MCF 10A (cell line): ENCODE results near the gene SPATA2. TPM values are rescaled to one million over a fixed set of nuclear protein-coding genes. Genes with fewer than 3 reads are reported as not detected.

ENCODE experiments used
- BruUV-seq: library from RNA; stranded (reverse); fragments of 400-500 nt; replicated peaks from 2 replicates; lab custom pipeline; 2021; lab: Mats Ljungman, UMichigan
- CTCF ChIA-PET: fragments of 300-600 bp; sonication (Branson Sonifier 250); formaldehyde crosslinking; extraction: SDS; loops from one replicate; lab custom pipeline; 2021; ENCODE audit warnings: antibody characterized with exemption, inconsistent platforms; lab: Yijun Ruan, JAX
- POLR2A ChIA-PET: fragments of 300-600, 350-650 bp; sonication (Branson Sonifier 250); formaldehyde crosslinking; extraction: SDS; loops from one replicate; lab custom pipeline; 2020; ENCODE audit warnings: antibody characterized with exemption, inconsistent platforms; lab: Yijun Ruan, JAX
- DNase-seq: peaks from one replicate; pipeline ENCODE4 v3.0.0-alpha.2; 2018; ENCODE audit not compliant: unreplicated experiment
- H3K27ac Mint-ChIP-seq: one replicate; pipeline ENCODE4 v1.8.0; 2022; ENCODE audit warnings: mild to moderate bottlenecking, low read depth, mixed read lengths; ENCODE audit not compliant: unreplicated experiment
- H3K27me3 Mint-ChIP-seq: one replicate; pipeline ENCODE4 v1.8.0; 2022; ENCODE audit warnings: mixed read lengths; ENCODE audit not compliant: insufficient read depth, unreplicated experiment
- H3K36me3 Mint-ChIP-seq: one replicate; pipeline ENCODE4 v1.8.0; 2022; ENCODE audit warnings: mild to moderate bottlenecking, moderate library complexity, mixed read lengths; ENCODE audit not compliant: insufficient read depth, unreplicated experiment
- H3K4me1 Mint-ChIP-seq: one replicate; pipeline ENCODE4 v1.8.0; 2022; ENCODE audit warnings: mixed read lengths; ENCODE audit not compliant: insufficient read depth, unreplicated experiment
- H3K4me3 Mint-ChIP-seq: one replicate; pipeline ENCODE4 v1.8.0; 2022; ENCODE audit warnings: mild to moderate bottlenecking, moderate library complexity, mixed read lengths; ENCODE audit not compliant: unreplicated experiment
- H3K9me3 Mint-ChIP-seq: one replicate; pipeline ENCODE4 v1.8.0; 2022; ENCODE audit warnings: mixed read lengths; ENCODE audit not compliant: unreplicated experiment
- intact Hi-C: fragments of 100-400 bp; cut with micrococcal nuclease; formaldehyde crosslinking; loops from 2 replicates; pipeline ENCODE4 v1.14.1; 2022
- total RNA-seq: library from RNA; stranded (reverse); gene quantifications from 2 replicates; pipeline ENCODE4 v1.2.3, GENCODE V29; 2022
- TF ChIP-seq, protein P1 (sequence below): fragments of 200-600 bp; IDR thresholded peaks from one replicate; pipeline ENCODE4 v1.8.0; 2022; ENCODE audit warnings: antibody characterized with exemption, mild to moderate bottlenecking; ENCODE audit not compliant: unreplicated experiment

SPATA2 gene
- total RNA-seq, 1 experiment from 2014 or later = 5.5 TPM

DNA sequence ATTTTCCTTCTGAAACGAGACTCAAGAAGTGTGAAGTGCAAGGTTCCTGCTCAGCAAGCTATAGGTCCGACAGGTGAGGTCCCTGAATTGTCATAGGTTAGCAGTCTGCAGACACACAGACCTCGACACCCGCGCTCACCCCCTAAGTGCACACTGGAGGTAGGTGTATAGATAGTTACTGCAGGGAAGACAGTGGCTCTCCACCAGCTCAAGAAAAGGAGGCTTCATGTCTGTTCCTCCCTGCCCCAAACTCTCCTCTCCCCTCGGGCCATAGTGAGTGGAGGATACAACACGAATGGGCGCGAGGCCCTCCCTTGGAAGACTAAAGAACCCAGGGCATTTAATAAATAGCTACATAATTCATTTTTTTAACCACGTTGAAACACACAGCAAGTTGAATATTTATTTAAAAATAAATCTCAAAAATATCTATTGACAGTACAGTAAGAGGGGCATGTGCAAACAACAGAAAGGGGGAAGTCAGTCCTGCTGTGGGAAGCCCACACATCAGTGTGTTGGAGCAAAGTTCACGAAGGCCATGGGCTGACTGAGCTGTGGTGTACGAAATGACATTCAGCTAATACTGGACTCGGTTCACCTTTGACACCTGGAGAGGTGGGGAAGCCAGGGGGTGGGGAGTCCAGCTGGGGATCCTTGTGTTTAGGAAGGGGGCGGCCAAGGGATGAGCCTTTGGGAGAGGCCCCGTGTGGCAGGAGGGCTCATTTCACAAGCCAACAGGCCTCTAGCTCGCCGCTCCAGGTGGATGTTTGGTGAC, 10.7 kb downstream of the SPATA2 start:
- intact Hi-C loops = no loop called here
- Mint-ChIP-seq H3K36me3 (peaks cover 29% of the 10 kb centered on the region), H3K27ac (peak overlapping the region; percentile 3), H3K4me3 (no peak overlapping the region), H3K4me1 (no peaks in the 10 kb centered on the region), H3K9me3 (no peaks in the 10 kb centered on the region), H3K27me3 (no peaks in the 10 kb centered on the region)
- TF ChIP-seq, protein P1, sequence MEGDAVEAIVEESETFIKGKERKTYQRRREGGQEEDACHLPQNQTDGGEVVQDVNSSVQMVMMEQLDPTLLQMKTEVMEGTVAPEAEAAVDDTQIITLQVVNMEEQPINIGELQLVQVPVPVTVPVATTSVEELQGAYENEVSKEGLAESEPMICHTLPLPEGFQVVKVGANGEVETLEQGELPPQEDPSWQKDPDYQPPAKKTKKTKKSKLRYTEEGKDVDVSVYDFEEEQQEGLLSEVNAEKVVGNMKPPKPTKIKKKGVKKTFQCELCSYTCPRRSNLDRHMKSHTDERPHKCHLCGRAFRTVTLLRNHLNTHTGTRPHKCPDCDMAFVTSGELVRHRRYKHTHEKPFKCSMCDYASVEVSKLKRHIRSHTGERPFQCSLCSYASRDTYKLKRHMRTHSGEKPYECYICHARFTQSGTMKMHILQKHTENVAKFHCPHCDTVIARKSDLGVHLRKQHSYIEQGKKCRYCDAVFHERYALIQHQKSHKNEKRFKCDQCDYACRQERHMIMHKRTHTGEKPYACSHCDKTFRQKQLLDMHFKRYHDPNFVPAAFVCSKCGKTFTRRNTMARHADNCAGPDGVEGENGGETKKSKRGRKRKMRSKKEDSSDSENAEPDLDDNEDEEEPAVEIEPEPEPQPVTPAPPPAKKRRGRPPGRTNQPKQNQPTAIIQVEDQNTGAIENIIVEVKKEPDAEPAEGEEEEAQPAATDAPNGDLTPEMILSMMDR = no peak
- no peak for DNase-seq
- POLR2A ChIA-PET = interaction anchor here (0.9 to 2.4 kb wide), 3 partner anchors 8 to 313 kb away, joined by 3 to 18 read pairs (median 4); partner anchors contain the start of gene SPATA2
- CTCF ChIA-PET = interaction anchor here (0.7 to 1.7 kb wide), 6 partner anchors 10 to 296 kb away, joined by 3 to 7 read pairs (median 4); no protein-coding TSS in a partner anchor
- no TSS peak for BruUV-seq

DNA sequence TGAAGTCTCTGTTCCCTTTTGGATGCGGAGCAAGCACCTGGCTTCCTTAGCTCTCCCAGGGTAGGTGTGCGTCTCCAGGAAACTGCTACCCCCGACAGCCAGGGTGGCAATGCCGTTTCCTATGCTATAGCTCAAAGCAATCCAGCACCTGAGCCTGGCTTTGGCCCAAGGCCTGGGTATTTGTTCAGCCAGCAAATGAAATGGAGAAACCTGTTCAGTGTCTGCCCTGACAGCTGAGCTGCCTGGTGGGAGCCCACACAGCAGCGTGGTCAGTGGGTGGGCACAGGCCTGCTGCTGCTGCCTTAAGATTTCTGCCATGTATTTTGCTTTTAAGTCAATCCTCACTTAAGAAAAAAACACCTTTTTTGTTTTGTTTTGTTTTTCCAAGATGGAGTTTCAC, 13.7 kb downstream of the SPATA2 start:
- H3K4me3 Mint-ChIP-seq = no peak overlapping the region
- BruUV-seq = no TSS peak
- ChIA-PET POLR2A (interaction anchor here (0.8 to 1.4 kb wide), 3 partner anchors 12 to 14 kb away, joined by 3 read pairs; partner anchors contain the start of gene SPATA2), CTCF (interaction anchor here (0.7 to 1.3 kb wide), 4 partner anchors 46 to 368 kb away, joined by 3 to 4 read pairs (median 4); no protein-coding TSS in a partner anchor)
- intact Hi-C loops = no loop called here
- H3K9me3 Mint-ChIP-seq = no peaks in the 10 kb centered on the region
- no peak for DNase-seq
- H3K36me3 Mint-ChIP-seq = peaks cover 20% of the 10 kb centered on the region
- peaks cover under 1% of the 10 kb centered on the region for H3K4me1 Mint-ChIP-seq
- H3K27ac Mint-ChIP-seq = no peak overlapping the region
- H3K27me3 Mint-ChIP-seq = no peaks in the 10 kb centered on the region
- TF ChIP-seq, protein P1 = no peak

DNA sequence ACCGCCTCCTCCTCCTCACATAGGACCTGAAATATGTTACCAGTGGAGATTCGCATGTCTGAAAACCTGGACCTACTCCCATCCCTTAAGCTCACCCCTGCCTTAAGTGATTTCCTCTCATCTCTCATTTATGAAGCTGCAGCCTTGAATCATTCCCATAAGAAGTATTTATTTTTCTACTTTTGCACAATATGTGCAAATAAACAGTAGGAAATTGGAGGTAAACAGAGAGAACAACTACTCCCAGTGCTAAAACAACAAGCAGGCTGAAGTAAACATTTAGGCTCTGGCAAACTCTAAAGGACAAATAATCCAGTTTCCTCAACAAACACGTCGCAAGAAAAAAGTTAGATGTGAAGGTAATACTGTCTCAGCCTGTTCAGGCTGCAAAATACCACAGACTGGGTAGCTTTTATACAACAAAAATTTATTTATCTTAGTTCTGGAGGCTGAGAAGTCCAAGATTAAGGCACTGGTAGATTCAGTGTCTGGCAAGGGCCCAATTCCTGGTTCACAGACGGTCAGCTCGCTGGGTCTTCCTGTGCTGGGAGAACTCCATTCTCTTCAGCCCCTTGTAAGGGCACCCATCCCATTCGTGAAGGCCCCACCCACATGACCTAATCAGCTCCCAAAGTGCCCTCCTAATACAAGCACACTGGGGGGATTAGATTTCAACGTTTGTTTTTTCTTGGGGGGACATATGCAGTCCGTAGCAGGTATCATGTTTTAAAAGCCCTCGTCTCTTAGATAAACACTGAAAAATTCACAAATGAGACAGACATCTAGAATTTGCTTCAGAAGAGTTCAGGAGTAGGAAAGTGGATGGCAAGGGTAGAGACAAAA, 15.6 kb downstream of the SPATA2 start:
- Mint-ChIP-seq H3K4me3 (no peak overlapping the region), H3K27ac (no peak overlapping the region), H3K27me3 (no peaks in the 10 kb centered on the region), H3K9me3 (no peaks in the 10 kb centered on the region), H3K36me3 (peaks cover 7% of the 10 kb centered on the region), H3K4me1 (peaks cover 6% of the 10 kb centered on the region)
- POLR2A ChIA-PET = interaction anchor here (0.7 to 1.9 kb wide), 4 partner anchors 13 to 39 kb away, joined by 3 to 6 read pairs (median 4); partner anchors contain the start of gene SPATA2
- DNase-seq = no peak
- no TSS peak for BruUV-seq
- TF ChIP-seq, protein P1 = no peak
- CTCF ChIA-PET = interaction anchor here (0.6 to 3.4 kb wide), 6 partner anchors 11 to 358 kb away, joined by 3 to 20 read pairs (median 3); no protein-coding TSS in a partner anchor
- intact Hi-C loops = no loop called here
